C4-2B (cell line): ENCODE measurements around the gene TMEM17.

Experiments used
- ZFX ChIP-seq: fragments of 450-650 bp; IDR thresholded peaks from 2 replicates; pipeline ENCODE4 v1.6.1; 2017
- TF ChIP-seq, protein P1 (sequence below): fragments of 450-650 bp; conservative IDR thresholded peaks from 2 replicates; pipeline ENCODE4 v1.5.1; 2017; ENCODE audit warnings: mild to moderate bottlenecking

GRCh38 chr2:62477573-62477972, 28.4 kb downstream of the TMEM17 start:
- TF ChIP-seq, protein P1, sequence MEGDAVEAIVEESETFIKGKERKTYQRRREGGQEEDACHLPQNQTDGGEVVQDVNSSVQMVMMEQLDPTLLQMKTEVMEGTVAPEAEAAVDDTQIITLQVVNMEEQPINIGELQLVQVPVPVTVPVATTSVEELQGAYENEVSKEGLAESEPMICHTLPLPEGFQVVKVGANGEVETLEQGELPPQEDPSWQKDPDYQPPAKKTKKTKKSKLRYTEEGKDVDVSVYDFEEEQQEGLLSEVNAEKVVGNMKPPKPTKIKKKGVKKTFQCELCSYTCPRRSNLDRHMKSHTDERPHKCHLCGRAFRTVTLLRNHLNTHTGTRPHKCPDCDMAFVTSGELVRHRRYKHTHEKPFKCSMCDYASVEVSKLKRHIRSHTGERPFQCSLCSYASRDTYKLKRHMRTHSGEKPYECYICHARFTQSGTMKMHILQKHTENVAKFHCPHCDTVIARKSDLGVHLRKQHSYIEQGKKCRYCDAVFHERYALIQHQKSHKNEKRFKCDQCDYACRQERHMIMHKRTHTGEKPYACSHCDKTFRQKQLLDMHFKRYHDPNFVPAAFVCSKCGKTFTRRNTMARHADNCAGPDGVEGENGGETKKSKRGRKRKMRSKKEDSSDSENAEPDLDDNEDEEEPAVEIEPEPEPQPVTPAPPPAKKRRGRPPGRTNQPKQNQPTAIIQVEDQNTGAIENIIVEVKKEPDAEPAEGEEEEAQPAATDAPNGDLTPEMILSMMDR: no peak
- no peak for TF ChIP-seq ZFX
